ENCODE results near the gene C11orf86. TPM values are rescaled to one million over a fixed set of nuclear protein-coding genes. Genes with fewer than 3 reads are reported as not detected.

C11orf86 gene
- total RNA-seq, 1 experiment from 2014 or later = 0.68 TPM

DNA sequence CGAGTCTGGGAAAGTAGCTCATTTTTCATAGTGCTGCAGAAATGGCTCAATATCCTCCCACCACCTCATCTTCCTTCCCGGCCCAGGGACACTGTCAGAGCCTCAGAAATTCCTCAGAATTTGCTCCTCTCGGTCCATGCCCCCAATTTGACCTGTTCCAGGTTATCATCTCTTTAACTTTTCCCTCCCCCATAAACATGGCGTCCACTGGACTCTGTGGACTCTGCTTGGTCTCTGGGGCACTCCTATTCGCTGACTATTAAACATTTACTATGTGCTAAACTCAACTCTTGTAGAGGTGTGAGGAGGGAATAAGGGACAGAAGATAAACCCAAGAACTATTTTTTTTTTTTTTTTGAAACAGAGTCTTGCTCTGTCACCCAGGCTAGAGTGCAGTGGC is 8.8 kb upstream of the C11orf86 start (continued):
- TF ChIP-seq, protein P1, sequence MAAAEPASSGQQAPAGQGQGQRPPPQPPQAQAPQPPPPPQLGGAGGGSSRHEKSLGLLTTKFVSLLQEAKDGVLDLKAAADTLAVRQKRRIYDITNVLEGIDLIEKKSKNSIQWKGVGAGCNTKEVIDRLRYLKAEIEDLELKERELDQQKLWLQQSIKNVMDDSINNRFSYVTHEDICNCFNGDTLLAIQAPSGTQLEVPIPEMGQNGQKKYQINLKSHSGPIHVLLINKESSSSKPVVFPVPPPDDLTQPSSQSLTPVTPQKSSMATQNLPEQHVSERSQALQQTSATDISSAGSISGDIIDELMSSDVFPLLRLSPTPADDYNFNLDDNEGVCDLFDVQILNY (CRISPR knock-in tag; IDR thresholded peaks at IDR 0.05) = no peak
- TF ChIP-seq, protein P2, sequence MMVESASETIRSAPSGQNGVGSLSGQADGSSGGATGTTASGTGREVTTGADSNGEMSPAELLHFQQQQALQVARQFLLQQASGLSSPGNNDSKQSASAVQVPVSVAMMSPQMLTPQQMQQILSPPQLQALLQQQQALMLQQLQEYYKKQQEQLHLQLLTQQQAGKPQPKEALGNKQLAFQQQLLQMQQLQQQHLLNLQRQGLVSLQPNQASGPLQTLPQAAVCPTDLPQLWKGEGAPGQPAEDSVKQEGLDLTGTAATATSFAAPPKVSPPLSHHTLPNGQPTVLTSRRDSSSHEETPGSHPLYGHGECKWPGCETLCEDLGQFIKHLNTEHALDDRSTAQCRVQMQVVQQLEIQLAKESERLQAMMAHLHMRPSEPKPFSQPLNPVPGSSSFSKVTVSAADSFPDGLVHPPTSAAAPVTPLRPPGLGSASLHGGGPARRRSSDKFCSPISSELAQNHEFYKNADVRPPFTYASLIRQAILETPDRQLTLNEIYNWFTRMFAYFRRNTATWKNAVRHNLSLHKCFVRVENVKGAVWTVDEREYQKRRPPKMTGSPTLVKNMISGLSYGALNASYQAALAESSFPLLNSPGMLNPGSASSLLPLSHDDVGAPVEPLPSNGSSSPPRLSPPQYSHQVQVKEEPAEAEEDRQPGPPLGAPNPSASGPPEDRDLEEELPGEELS (CRISPR knock-in tag; IDR thresholded peaks at IDR 0.05) = no peak
- no peak for TF ChIP-seq TP53 (CRISPR knock-in tag; IDR thresholded peaks at IDR 0.05)
- TF ChIP-seq, protein P3, sequence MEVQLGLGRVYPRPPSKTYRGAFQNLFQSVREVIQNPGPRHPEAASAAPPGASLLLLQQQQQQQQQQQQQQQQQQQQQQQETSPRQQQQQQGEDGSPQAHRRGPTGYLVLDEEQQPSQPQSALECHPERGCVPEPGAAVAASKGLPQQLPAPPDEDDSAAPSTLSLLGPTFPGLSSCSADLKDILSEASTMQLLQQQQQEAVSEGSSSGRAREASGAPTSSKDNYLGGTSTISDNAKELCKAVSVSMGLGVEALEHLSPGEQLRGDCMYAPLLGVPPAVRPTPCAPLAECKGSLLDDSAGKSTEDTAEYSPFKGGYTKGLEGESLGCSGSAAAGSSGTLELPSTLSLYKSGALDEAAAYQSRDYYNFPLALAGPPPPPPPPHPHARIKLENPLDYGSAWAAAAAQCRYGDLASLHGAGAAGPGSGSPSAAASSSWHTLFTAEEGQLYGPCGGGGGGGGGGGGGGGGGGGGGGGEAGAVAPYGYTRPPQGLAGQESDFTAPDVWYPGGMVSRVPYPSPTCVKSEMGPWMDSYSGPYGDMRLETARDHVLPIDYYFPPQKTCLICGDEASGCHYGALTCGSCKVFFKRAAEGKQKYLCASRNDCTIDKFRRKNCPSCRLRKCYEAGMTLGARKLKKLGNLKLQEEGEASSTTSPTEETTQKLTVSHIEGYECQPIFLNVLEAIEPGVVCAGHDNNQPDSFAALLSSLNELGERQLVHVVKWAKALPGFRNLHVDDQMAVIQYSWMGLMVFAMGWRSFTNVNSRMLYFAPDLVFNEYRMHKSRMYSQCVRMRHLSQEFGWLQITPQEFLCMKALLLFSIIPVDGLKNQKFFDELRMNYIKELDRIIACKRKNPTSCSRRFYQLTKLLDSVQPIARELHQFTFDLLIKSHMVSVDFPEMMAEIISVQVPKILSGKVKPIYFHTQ (CRISPR knock-in tag; IDR thresholded peaks at IDR 0.05) = no peak
- TF ChIP-seq, protein P4, sequence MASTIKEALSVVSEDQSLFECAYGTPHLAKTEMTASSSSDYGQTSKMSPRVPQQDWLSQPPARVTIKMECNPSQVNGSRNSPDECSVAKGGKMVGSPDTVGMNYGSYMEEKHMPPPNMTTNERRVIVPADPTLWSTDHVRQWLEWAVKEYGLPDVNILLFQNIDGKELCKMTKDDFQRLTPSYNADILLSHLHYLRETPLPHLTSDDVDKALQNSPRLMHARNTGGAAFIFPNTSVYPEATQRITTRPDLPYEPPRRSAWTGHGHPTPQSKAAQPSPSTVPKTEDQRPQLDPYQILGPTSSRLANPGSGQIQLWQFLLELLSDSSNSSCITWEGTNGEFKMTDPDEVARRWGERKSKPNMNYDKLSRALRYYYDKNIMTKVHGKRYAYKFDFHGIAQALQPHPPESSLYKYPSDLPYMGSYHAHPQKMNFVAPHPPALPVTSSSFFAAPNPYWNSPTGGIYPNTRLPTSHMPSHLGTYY (CRISPR knock-in tag; IDR thresholded peaks at IDR 0.05) = no peak
- TF ChIP-seq, protein P5, sequence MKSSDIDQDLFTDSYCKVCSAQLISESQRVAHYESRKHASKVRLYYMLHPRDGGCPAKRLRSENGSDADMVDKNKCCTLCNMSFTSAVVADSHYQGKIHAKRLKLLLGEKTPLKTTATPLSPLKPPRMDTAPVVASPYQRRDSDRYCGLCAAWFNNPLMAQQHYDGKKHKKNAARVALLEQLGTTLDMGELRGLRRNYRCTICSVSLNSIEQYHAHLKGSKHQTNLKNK (CRISPR knock-in tag; IDR thresholded peaks at IDR 0.05) = no peak

DNA sequence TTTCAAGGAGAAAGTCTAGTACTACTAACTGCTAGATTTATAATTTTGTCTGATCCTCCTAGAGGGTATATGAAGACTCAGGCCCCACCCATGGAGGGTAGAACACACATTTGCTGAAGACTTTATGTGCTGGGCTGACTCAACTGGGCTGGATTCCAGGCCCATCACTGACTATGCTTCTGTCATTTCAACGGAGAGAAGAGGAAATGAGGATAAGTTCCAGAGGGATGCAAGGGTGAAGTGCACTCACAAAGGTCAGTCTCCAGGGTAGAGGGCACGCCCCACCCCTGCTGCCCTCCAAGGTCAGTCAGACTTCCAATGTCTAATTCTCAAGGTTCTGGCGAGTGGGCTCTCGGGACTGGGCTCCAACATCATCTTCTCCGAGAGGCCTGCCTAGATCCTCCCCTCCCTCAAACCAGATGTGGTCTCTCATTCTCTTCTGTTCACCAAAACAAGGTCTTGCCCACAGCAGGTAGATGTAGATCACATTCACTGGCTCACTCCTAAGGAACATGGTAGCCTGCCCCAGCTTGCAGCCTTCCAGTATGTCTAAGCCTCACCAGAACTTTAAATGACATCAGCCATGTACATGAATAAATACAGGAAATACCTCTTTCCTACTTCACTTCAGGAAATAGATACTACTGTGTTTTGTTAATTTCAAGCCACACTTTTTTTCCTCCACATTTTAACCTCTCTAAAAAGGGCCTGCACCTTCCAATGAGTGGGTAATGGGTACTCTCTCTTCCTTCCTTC is 7.3 kb upstream of the C11orf86 start:
- H3K36me3 Mint-ChIP-seq = no peaks in the 10 kb centered on the region
- H3K27me3 Mint-ChIP-seq (ENCODE audit: low read depth) = peaks cover 5% of the 10 kb centered on the region
- ATAC-seq (no peak), DNase-seq (ENCODE audit: low spot score) (no peak)
- CTCF ChIA-PET = no interaction called here
- peaks cover 11% of the 10 kb centered on the region for H3K9me3 Mint-ChIP-seq
- H3K4me3 Mint-ChIP-seq = no peak overlapping the region
- TF ChIP-seq EMX1 (CRISPR knock-in tag; IDR thresholded peaks at IDR 0.05) (no peak), SOX15 (CRISPR knock-in tag; IDR thresholded peaks at IDR 0.05) (no peak), TEAD4 (CRISPR knock-in tag; IDR thresholded peaks at IDR 0.05) (no peak), SP1 (CRISPR knock-in tag; conservative IDR thresholded peaks at IDR 0.05) (no peak), NFATC4 (CRISPR knock-in tag; IDR thresholded peaks at IDR 0.05) (no peak), NFYB (CRISPR knock-in tag; conservative IDR thresholded peaks at IDR 0.05; ENCODE audit: low read depth) (no peak), ETV6 (CRISPR knock-in tag; IDR thresholded peaks at IDR 0.05) (no peak), PRRX2 (CRISPR knock-in tag; IDR thresholded peaks at IDR 0.05) (no peak), ESRRA (CRISPR knock-in tag; IDR thresholded peaks at IDR 0.05; ENCODE audit: borderline replicate concordance) (no peak), TEAD1 (CRISPR knock-in tag; IDR thresholded peaks at IDR 0.05) (no peak), NFE2L1 (CRISPR knock-in tag; IDR thresholded peaks at IDR 0.05) (no peak), CREB1 (CRISPR knock-in tag; IDR thresholded peaks at IDR 0.05) (no peak)
- TF ChIP-seq, protein P6, sequence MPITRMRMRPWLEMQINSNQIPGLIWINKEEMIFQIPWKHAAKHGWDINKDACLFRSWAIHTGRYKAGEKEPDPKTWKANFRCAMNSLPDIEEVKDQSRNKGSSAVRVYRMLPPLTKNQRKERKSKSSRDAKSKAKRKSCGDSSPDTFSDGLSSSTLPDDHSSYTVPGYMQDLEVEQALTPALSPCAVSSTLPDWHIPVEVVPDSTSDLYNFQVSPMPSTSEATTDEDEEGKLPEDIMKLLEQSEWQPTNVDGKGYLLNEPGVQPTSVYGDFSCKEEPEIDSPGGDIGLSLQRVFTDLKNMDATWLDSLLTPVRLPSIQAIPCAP (CRISPR knock-in tag; IDR thresholded peaks at IDR 0.05) = no peak
- H3K4me1 Mint-ChIP-seq = no peaks in the 10 kb centered on the region
- POLR2A ChIA-PET = no interaction called here
- H3K27ac Mint-ChIP-seq = no peak overlapping the region
